Measurements from ENCODE around the gene PCED1A.

DNA sequence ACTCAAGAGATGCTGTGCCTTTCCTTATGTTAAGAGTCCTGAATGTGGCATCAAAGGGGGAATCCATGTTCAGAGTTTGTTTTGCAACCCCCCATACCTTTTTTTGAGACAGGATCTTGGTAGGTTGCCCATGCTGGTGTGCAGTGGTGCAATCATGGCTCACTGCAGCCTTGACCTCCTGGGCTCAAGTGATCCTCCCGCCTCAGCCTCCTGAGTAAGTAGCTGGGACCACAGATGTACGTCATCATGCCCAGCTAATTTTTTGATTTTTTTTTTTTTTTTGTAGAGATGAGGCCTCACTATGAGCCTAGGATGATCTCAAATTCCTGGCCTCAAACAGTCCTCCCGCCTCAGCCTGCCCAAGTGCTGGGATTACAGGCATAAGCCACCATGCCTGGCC is 49.3 kb upstream of the PCED1A start:
- TF ChIP-seq YY1 (IDR thresholded peaks at IDR 0.05) (no peak), RAD21 (IDR thresholded peaks at IDR 0.05) (no peak), TAF1 (conservative IDR thresholded peaks at IDR 0.05) (no peak), GABPA (IDR thresholded peaks at IDR 0.05 in 1 of 2, conservative IDR thresholded peaks at IDR 0.05 in 1 of 2) (no peak)
- TF ChIP-seq, protein P1, sequence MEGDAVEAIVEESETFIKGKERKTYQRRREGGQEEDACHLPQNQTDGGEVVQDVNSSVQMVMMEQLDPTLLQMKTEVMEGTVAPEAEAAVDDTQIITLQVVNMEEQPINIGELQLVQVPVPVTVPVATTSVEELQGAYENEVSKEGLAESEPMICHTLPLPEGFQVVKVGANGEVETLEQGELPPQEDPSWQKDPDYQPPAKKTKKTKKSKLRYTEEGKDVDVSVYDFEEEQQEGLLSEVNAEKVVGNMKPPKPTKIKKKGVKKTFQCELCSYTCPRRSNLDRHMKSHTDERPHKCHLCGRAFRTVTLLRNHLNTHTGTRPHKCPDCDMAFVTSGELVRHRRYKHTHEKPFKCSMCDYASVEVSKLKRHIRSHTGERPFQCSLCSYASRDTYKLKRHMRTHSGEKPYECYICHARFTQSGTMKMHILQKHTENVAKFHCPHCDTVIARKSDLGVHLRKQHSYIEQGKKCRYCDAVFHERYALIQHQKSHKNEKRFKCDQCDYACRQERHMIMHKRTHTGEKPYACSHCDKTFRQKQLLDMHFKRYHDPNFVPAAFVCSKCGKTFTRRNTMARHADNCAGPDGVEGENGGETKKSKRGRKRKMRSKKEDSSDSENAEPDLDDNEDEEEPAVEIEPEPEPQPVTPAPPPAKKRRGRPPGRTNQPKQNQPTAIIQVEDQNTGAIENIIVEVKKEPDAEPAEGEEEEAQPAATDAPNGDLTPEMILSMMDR (IDR thresholded peaks at IDR 0.05; ENCODE audit: low read depth, low read length, missing input control) = no peak
- TF ChIP-seq, protein P2, sequence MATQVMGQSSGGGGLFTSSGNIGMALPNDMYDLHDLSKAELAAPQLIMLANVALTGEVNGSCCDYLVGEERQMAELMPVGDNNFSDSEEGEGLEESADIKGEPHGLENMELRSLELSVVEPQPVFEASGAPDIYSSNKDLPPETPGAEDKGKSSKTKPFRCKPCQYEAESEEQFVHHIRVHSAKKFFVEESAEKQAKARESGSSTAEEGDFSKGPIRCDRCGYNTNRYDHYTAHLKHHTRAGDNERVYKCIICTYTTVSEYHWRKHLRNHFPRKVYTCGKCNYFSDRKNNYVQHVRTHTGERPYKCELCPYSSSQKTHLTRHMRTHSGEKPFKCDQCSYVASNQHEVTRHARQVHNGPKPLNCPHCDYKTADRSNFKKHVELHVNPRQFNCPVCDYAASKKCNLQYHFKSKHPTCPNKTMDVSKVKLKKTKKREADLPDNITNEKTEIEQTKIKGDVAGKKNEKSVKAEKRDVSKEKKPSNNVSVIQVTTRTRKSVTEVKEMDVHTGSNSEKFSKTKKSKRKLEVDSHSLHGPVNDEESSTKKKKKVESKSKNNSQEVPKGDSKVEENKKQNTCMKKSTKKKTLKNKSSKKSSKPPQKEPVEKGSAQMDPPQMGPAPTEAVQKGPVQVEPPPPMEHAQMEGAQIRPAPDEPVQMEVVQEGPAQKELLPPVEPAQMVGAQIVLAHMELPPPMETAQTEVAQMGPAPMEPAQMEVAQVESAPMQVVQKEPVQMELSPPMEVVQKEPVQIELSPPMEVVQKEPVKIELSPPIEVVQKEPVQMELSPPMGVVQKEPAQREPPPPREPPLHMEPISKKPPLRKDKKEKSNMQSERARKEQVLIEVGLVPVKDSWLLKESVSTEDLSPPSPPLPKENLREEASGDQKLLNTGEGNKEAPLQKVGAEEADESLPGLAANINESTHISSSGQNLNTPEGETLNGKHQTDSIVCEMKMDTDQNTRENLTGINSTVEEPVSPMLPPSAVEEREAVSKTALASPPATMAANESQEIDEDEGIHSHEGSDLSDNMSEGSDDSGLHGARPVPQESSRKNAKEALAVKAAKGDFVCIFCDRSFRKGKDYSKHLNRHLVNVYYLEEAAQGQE (IDR thresholded peaks at IDR 0.05) = no peak
- TF ChIP-seq, protein P3, sequence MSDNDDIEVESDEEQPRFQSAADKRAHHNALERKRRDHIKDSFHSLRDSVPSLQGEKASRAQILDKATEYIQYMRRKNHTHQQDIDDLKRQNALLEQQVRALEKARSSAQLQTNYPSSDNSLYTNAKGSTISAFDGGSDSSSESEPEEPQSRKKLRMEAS (IDR thresholded peaks at IDR 0.05) = no peak

All from liver (tissue), 3 donors.